ENCODE measurements around the gene KRTAP9-8.
"Not testable (repeated sequence)": the region's sequence is repeated elsewhere in the genome, so short reads cannot be mapped to it uniquely, and the experiment has no call there.

The KRTAP9-8 gene

GRCh38 chr17:41255381-41256290 lies 17.8 kb downstream of the KRTAP9-8 start, which contains the start of gene KRTAP9-9:
TSS of gene KRTAP9-9 (plus strand) at chr17:41255384.
- DNase-seq (ENCODE audit: low read depth in 2 of 2): not testable (repeated sequence)

- no peak for DNase-seq (ENCODE audit: low read depth in 2 of 2)
Observed at GRCh38 chr17:41256291-41256685, 18.5 kb downstream of the KRTAP9-8 start.

DNA sequence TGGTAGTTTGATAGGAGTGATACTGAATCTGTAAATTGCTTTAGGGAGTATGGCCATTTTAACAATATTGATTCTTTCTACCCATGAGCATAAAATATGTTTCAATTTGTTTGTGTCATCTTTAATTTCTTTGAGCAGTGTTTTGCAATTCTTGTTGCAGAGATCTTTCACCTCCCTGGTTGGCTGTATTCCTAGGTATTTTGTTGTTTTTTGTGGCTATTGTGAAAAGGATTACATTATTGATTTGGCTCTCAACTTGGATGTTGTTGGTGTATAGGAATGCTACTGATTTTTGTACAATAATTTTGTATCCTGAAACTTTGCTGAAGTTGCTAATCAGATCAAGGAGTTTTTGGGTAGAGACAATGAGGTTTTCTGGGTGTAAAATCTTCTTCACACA lies 20.6 kb downstream of the KRTAP9-8 start:
- no peak for DNase-seq (ENCODE audit: low read depth in 2 of 2)

GRCh38 chr17:41263212-41263611 lies 25.4 kb downstream of the KRTAP9-8 start:
- DNase-seq (ENCODE audit: low read depth in 2 of 2): no peak

- no peak for DNase-seq (ENCODE audit: low read depth in 2 of 2)
Observed at GRCh38 chr17:41264599-41264998, 26.8 kb downstream of the KRTAP9-8 start.

DNA sequence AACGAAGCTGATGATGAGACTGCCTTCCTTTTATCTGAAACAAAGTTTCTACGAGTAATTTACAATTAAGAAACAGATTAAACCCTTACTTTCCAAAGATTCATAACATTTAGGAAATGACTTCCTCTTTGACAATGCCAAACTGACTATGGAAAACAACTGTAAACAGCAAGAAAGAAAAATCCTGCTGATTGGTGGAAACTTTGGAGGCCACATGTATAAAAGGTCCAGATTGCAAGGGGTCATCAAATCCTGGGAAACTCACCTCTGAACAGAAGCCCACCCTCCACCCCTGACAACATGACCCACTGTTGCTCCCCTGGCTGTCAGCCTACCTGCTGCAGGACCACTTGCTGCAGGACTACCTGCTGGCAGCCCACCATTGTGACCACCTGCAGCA lies 27.3 kb downstream of the KRTAP9-8 start, which contains the start of gene KRTAP9-6:
TSS of gene KRTAP9-6 (plus strand) at position 301 of the 400 bp plus-strand sequence. CDS start at position 301, 0 bp downstream.
- no peak for DNase-seq (ENCODE audit: low read depth in 2 of 2)

- no peak for DNase-seq (ENCODE audit: low read depth in 2 of 2)
Observed at GRCh38 chr17:41267711-41268110, 29.9 kb downstream of the KRTAP9-8 start.

GRCh38 chr17:41271323-41271722 lies 33.5 kb downstream of the KRTAP9-8 start:
- not testable (repeated sequence) for DNase-seq (ENCODE audit: low read depth in 2 of 2)

DNA sequence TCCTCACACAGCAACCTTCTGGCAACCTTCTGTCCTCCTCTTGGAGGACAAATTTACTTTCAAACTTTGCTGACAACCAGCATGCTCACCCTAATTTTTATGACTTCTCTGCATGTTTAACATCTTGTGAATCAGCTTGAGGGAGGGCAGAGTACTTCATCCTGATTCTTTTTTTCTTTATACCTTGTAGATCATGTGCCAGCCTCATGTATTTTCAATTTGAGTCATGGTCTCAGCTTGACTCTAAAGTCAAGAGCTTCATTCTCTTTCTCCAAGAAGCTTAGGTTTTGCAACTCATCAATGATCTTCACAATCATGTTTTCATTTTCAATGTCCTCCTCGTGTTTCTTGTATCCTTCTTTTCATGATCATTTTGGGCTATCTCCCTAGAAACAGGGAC lies 34.1 kb downstream of the KRTAP9-8 start:
- no peak for DNase-seq (ENCODE audit: low read depth in 2 of 2)

DNA sequence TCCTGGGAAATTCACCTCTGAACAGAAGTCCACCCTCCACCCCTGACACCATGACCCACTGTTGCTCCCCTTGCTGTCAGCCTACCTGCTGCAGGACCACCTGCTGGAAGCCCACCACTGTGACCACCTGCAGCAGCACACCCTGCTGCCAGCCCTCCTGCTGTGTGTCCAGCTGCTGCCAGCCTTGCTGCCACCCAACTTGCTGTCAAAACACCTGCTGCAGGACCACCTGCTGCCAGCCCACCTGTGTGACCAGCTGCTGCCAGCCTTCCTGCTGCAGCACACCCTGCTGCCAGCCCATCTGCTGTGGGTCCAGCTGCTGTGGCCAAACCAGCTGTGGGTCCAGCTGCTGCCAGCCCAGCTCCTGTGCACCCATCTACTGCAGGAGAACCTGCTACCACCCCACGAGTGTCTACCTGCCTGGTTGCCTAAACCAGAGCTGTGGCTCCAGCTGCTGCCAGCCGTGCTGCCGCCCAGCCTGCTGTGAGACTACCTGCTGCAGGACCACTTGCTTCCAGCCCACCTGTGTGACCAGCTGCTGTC lies 37.9 kb downstream of the KRTAP9-8 start, which contains the start of gene KRTAP9-7:
TSS of gene KRTAP9-7 (plus strand) at position 51 of the 543 bp plus-strand sequence. CDS start at position 51, 0 bp downstream.
- not testable (repeated sequence) for DNase-seq (ENCODE audit: low read depth in 2 of 2)

DNA sequence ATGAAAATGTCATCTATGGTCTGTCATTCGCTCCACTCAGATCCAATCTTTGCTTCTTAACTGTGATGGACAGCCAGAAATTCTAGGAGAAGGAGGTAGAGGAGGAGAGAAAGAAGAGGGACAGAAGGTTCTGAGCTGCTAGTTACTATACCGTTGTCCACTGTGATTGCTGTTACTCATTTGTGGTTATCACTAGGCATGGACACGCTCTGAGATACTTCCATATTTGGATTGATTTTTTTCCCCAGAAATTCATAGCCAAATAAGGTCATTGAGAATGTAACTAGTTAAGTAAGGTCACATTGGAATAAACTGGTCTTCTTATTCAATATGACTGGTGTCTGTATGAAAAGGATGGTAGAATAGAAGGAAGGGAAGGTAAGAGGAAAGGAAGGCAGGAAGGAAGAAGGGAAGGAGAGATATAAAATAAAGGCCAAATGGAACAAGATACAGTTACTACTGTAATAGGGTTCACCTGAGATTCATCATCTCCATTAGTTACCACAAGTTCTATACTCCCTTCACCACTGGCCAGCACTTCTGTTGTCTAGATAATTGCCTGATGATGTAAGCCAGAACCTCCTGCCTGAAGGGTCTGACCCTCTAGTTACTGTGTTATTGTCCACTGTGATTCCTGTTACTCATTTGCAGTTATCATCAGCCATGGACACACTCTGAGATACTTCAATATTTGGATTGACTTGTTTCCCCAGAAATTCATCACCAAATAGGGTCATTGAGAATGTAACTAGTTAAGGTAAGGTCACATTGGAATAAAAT lies 40.6 kb downstream of the KRTAP9-8 start:
- no peak for DNase-seq (ENCODE audit: low read depth in 2 of 2)

DNA sequence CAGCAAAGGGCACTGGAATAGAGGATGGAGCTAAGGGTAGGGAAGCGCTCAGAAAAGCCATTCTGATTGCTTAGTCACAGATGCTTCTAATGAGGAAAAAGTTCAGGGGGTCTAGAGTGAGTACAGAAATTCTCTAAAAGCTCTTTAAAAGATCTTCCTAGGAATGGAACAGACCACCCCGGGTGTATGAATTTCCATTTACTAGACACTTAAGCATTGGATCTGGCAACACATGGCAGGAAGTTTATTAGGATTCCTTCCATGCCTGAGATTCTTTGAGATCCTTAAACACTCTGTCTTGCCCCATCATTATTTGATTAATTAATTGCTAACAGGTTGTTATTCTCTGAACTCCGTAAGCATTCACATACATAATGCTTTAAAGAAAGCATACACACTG lies 46.2 kb downstream of the KRTAP9-8 start:
- no peak for DNase-seq (ENCODE audit: low read depth in 2 of 2)

DNA sequence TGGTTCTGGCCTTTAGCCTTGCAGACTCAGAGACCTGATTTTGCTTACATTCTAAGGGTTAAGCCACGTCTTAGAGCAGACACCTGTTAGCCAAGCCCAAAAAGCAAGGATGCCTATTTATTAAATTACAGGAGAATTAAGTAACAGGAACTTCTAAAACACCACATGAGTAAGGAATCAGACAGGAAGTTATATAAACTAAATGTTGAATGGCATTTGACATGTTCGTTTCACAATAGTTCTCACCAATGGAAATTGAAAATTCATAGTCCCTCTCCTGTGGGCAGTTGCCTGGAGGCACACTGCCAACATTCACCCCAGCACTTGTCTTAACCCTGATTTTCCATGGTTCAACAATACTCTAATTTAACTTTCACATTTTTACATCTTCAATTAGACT lies 46.7 kb downstream of the KRTAP9-8 start:
- DNase-seq (ENCODE audit: low read depth in 2 of 2): no peak

DNA sequence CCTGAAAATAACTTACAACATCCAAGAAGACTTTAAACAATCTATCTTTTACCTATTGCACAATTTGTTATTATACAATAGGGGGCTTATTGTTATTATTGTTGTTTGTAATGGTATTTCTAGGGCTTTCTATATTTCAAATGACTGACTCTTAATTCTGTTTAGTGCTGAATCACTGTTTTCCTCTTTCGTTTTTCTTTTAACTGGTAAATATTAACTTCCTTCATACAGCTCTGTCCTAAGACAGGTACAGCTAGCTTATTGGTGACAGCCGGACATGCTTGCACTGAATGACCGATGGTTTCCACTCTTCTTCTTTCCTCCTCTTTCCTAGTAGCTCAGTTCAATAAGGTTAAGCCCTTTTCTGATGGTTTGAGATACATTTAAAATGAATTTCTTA lies 49.3 kb downstream of the KRTAP9-8 start:
- no peak for DNase-seq (ENCODE audit: low read depth in 2 of 2)

All from stimulated activated CD8-positive, alpha-beta memory T cell treated with anti-CD3 and anti-CD28 coated beads, Interleukin-15, amount 100 ng/mL, for 48 hours (primary cell).